WTC11 (cell line): Measurements from ENCODE around the gene C11orf21. TPM values are rescaled to one million over a fixed set of nuclear protein-coding genes. Genes with fewer than 3 reads are reported as not detected.

ENCODE experiments used
- ATAC-seq: fragments of 200-7000 bp; cut with Tn5 transposase; 2 replicates; pipeline ENCODE4 v1.10.0; 2021; ENCODE audit warnings: mild to moderate bottlenecking, moderate library complexity
- CTCF ChIA-PET: fragments of 300-600 bp; sonication (Branson Sonifier 250); formaldehyde crosslinking; loops from one replicate; lab custom pipeline; 2021; ENCODE audit warnings: antibody characterized with exemption; lab: Charles Lee
- POLR2A ChIA-PET: fragments of 350-600 bp; sonication (Branson Sonifier 250); formaldehyde crosslinking; loops from one replicate; lab custom pipeline; 2021; ENCODE audit warnings: antibody characterized with exemption; lab: Charles Lee
- DNase-seq: peaks from one replicate; pipeline ENCODE4 v3.0.0; 2021; ENCODE audit warnings: low spot score
- H3K27ac Mint-ChIP-seq: 2 replicates; pipeline ENCODE4 v1.8.0; 2021; ENCODE audit warnings: mixed read lengths
- H3K27me3 Mint-ChIP-seq: 2 replicates; pipeline ENCODE4 v1.8.0; 2021; ENCODE audit warnings: low read depth, mild to moderate bottlenecking, moderate library complexity, mixed read lengths
- H3K36me3 Mint-ChIP-seq: 2 replicates; pipeline ENCODE4 v1.8.0; 2021; ENCODE audit warnings: mixed read lengths
- H3K4me1 Mint-ChIP-seq: 2 replicates; pipeline ENCODE4 v1.8.0; 2022; ENCODE audit warnings: mixed read lengths
- H3K4me3 Mint-ChIP-seq: 2 replicates; pipeline ENCODE4 v1.8.0; 2021; ENCODE audit warnings: mild to moderate bottlenecking, moderate library complexity, mixed read lengths
- H3K9me3 Mint-ChIP-seq: 2 replicates; pipeline ENCODE4 v1.8.0; 2021; ENCODE audit warnings: mixed read lengths
- CREM ChIP-seq: sonication (generic); formaldehyde crosslinking; IDR thresholded peaks from 2 replicates; pipeline ENCODE4 v1.8.1; 2022; ENCODE audit warnings: mild to moderate bottlenecking, missing genetic modification reagents, moderate library complexity
- ELF4 ChIP-seq: sonication (generic); formaldehyde crosslinking; IDR thresholded peaks from 2 replicates; pipeline ENCODE4 v1.8.1; 2022; ENCODE audit warnings: low read depth, mild to moderate bottlenecking, moderate library complexity, missing genetic modification reagents
- ESRRA ChIP-seq: sonication (generic); formaldehyde crosslinking; IDR thresholded peaks from 2 replicates; pipeline ENCODE4 v1.8.1; 2022; ENCODE audit warnings: mild to moderate bottlenecking, missing genetic modification reagents, borderline replicate concordance
- FOXP1 ChIP-seq: sonication (generic); formaldehyde crosslinking; IDR thresholded peaks from 2 replicates; pipeline ENCODE4 v1.8.0; 2022; ENCODE audit warnings: missing genetic modification reagents, mild to moderate bottlenecking, moderate library complexity, borderline replicate concordance
- GRHL2 ChIP-seq: fragments of 250-450 bp; sonication (Bioruptor Pico); IDR thresholded peaks from 2 replicates; pipeline ENCODE4 v1.8.0; 2022; ENCODE audit warnings: mild to moderate bottlenecking, moderate library complexity; ENCODE audit not compliant: insufficient replicate concordance, severe bottlenecking
- MXD4 ChIP-seq: fragments of 250-450 bp; sonication (Bioruptor Pico); IDR thresholded peaks from 2 replicates; pipeline ENCODE4 v1.8.0; 2021; ENCODE audit warnings: mild to moderate bottlenecking, moderate library complexity, borderline replicate concordance
- NFE2L1 ChIP-seq: sonication (generic); formaldehyde crosslinking; IDR thresholded peaks from 2 replicates; pipeline ENCODE4 v1.8.1; 2023; ENCODE audit warnings: missing genetic modification reagents
- RELA ChIP-seq: sonication (generic); formaldehyde crosslinking; IDR thresholded peaks from 2 replicates; pipeline ENCODE4 v1.8.1; 2022; ENCODE audit warnings: missing genetic modification reagents, mild to moderate bottlenecking, borderline replicate concordance
- TEAD1 ChIP-seq: sonication (generic); formaldehyde crosslinking; IDR thresholded peaks from 2 replicates; pipeline ENCODE4 v1.8.0; 2022; ENCODE audit warnings: mild to moderate bottlenecking, missing genetic modification reagents
- ZNF219 ChIP-seq: sonication (generic); formaldehyde crosslinking; IDR thresholded peaks from 2 replicates; pipeline ENCODE4 v1.8.0; 2023; ENCODE audit warnings: missing genetic modification reagents, mild to moderate bottlenecking, borderline replicate concordance
- ZNF232 ChIP-seq: sonication (generic); formaldehyde crosslinking; IDR thresholded peaks from 2 replicates; pipeline ENCODE4 v1.8.0; 2022; ENCODE audit warnings: mild to moderate bottlenecking, missing genetic modification reagents
- ZNF263 ChIP-seq: sonication (generic); formaldehyde crosslinking; IDR thresholded peaks from 2 replicates; pipeline ENCODE4 v1.8.1; 2022; ENCODE audit warnings: low read depth, mild to moderate bottlenecking, moderate library complexity, missing genetic modification reagents
- ZNF317 ChIP-seq: sonication (generic); formaldehyde crosslinking; IDR thresholded peaks from 2 replicates; pipeline ENCODE4 v1.8.1; 2023; ENCODE audit warnings: low read depth, mild to moderate bottlenecking, moderate library complexity, missing genetic modification reagents, borderline replicate concordance
- ZNF396 ChIP-seq: fragments of 250-450 bp; sonication (Bioruptor Pico); IDR thresholded peaks from 2 replicates; pipeline ENCODE4 v1.8.0; 2021; ENCODE audit warnings: mild to moderate bottlenecking, moderate library complexity, borderline replicate concordance
- ZNF423 ChIP-seq: fragments of 250-450 bp; sonication (Bioruptor Pico); IDR thresholded peaks from 2 replicates; pipeline ENCODE4 v2.1.2; 2022; ENCODE audit warnings: mild to moderate bottlenecking, moderate library complexity
- total RNA-seq: library from RNA; stranded (reverse); gene quantifications from 3 replicates; pipeline ENCODE4 v1.2.3, GENCODE V29; 2021
- TF ChIP-seq, protein P1 (sequence below): sonication (generic); formaldehyde crosslinking; IDR thresholded peaks from 2 replicates; pipeline ENCODE4 v1.8.1; 2023; ENCODE audit warnings: mild to moderate bottlenecking, missing genetic modification reagents
- TF ChIP-seq, protein P2 (sequence below): fragments of 250-450 bp; sonication (Bioruptor Pico); IDR thresholded peaks from 2 replicates; pipeline ENCODE4 v1.8.0; 2021; ENCODE audit warnings: mild to moderate bottlenecking
- TF ChIP-seq, protein P3 (sequence below): sonication (generic); formaldehyde crosslinking; IDR thresholded peaks from 2 replicates; pipeline ENCODE4 v1.8.0; 2022; ENCODE audit warnings: mild to moderate bottlenecking, missing genetic modification reagents
- TF ChIP-seq, protein P4 (sequence below): sonication (generic); formaldehyde crosslinking; conservative IDR thresholded peaks from 2 replicates; pipeline ENCODE4 v1.8.1; 2023; ENCODE audit warnings: mild to moderate bottlenecking, low read depth, missing genetic modification reagents, moderate library complexity
- TF ChIP-seq, protein P5 (sequence below): fragments of 200-600 bp; IDR thresholded peaks from 2 replicates; pipeline ENCODE4 v1.8.0; 2022; ENCODE audit warnings: antibody characterized with exemption

C11orf21 gene
- total RNA-seq, 1 experiment from 2014 or later = 0.24 TPM

DNA sequence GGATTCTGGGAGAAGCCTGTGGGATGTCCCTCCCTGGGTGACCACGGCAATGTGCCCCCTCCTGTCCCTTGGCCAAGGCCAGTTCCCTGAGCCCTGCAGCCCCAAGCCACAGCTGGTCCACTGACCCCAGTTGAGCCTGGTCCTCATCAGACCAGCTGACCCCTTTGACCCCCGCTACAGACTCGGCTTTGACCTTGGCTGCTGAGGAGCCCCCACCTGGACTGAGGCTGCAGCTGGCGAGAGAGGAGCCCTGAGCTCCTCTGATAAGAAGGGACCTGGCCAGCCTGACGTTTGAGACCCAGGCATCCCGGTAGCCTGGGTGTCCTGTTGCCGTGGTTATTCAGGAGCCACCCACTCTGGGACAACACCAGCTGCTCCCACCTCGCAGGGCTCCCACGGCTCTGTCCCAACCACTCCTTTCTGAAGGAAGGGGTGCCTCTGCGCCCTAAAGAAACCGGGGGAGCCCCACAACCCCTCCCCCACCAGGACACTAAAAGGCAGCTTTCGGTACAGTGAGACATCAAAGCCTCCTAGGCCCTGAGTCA lies 34.3 kb downstream of the C11orf21 start:
- Mint-ChIP-seq H3K36me3 (no peaks in the 10 kb centered on the region), H3K9me3 (no peaks in the 10 kb centered on the region), H3K27ac (no peak overlapping the region), H3K4me1 (peaks cover 11% of the 10 kb centered on the region), H3K4me3 (no peak overlapping the region), H3K27me3 (peaks cover 60% of the 10 kb centered on the region)
- DNase-seq (no peak), ATAC-seq (no peak)
- ChIA-PET CTCF (interaction anchor here (0.7 to 2.3 kb wide), 5 partner anchors 38 to 133 kb away, joined by 3 to 7 read pairs (median 3); partner anchors contain the start of gene TSSC4), POLR2A (no interaction called here)
- TF ChIP-seq ZNF232 (CRISPR knock-in tag) (no peak), ZNF263 (no peak), MXD4 (CRISPR knock-in tag) (no peak), ZNF317 (CRISPR knock-in tag) (no peak), FOXP1 (CRISPR knock-in tag) (no peak), CREM (CRISPR knock-in tag) (no peak), RELA (CRISPR knock-in tag) (no peak)
- TF ChIP-seq, protein P1, sequence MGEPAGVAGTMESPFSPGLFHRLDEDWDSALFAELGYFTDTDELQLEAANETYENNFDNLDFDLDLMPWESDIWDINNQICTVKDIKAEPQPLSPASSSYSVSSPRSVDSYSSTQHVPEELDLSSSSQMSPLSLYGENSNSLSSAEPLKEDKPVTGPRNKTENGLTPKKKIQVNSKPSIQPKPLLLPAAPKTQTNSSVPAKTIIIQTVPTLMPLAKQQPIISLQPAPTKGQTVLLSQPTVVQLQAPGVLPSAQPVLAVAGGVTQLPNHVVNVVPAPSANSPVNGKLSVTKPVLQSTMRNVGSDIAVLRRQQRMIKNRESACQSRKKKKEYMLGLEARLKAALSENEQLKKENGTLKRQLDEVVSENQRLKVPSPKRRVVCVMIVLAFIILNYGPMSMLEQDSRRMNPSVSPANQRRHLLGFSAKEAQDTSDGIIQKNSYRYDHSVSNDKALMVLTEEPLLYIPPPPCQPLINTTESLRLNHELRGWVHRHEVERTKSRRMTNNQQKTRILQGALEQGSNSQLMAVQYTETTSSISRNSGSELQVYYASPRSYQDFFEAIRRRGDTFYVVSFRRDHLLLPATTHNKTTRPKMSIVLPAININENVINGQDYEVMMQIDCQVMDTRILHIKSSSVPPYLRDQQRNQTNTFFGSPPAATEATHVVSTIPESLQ (CRISPR knock-in tag) = no peak
- TF ChIP-seq, protein P2, sequence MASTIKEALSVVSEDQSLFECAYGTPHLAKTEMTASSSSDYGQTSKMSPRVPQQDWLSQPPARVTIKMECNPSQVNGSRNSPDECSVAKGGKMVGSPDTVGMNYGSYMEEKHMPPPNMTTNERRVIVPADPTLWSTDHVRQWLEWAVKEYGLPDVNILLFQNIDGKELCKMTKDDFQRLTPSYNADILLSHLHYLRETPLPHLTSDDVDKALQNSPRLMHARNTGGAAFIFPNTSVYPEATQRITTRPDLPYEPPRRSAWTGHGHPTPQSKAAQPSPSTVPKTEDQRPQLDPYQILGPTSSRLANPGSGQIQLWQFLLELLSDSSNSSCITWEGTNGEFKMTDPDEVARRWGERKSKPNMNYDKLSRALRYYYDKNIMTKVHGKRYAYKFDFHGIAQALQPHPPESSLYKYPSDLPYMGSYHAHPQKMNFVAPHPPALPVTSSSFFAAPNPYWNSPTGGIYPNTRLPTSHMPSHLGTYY (CRISPR knock-in tag) = no peak
- TF ChIP-seq, protein P3, sequence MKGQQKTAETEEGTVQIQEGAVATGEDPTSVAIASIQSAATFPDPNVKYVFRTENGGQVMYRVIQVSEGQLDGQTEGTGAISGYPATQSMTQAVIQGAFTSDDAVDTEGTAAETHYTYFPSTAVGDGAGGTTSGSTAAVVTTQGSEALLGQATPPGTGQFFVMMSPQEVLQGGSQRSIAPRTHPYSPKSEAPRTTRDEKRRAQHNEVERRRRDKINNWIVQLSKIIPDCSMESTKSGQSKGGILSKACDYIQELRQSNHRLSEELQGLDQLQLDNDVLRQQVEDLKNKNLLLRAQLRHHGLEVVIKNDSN (CRISPR knock-in tag) = no peak
- TF ChIP-seq, protein P4, sequence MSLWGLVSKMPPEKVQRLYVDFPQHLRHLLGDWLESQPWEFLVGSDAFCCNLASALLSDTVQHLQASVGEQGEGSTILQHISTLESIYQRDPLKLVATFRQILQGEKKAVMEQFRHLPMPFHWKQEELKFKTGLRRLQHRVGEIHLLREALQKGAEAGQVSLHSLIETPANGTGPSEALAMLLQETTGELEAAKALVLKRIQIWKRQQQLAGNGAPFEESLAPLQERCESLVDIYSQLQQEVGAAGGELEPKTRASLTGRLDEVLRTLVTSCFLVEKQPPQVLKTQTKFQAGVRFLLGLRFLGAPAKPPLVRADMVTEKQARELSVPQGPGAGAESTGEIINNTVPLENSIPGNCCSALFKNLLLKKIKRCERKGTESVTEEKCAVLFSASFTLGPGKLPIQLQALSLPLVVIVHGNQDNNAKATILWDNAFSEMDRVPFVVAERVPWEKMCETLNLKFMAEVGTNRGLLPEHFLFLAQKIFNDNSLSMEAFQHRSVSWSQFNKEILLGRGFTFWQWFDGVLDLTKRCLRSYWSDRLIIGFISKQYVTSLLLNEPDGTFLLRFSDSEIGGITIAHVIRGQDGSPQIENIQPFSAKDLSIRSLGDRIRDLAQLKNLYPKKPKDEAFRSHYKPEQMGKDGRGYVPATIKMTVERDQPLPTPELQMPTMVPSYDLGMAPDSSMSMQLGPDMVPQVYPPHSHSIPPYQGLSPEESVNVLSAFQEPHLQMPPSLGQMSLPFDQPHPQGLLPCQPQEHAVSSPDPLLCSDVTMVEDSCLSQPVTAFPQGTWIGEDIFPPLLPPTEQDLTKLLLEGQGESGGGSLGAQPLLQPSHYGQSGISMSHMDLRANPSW = no peak

DNA sequence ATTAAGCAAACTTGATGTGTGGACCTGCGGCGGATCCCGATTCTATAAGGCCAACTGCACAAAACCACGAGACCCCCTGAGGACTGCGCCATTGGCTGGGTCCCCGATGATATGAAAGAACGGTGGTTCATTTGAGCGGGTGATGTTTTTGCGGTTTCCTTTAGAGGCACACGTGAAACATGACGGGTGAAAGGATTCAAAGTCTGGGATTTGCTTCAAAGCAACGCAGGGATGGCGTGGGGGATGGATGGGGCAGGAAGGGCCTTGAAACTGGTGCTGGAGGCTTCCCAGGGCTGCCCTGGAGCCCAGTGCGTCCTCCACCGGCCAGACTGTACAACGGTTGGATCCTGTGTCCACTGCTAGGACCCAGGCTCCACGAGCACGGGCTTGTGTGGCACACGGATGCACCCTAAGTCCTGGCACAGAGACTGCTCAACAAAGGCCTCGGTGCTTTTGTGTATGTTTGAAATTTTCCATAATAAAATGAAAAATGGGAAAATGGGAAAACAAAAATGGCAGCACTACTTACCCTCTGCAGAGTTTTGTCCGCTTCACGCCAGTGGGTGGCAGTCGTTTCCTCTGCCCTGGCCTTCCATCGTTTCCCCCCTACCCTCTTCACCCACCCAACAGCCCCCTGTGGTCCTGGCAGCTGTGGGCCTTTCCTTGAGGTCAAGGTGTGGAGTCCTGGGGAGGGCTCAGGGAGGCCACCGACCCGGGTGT lies 35.0 kb downstream of the C11orf21 start:
- peaks cover 11% of the 10 kb centered on the region for H3K4me1 Mint-ChIP-seq
- TF ChIP-seq ELF4 (CRISPR knock-in tag) = no peak
- TF ChIP-seq ZNF232 (CRISPR knock-in tag) = no peak
- TF ChIP-seq GRHL2 (CRISPR knock-in tag) = no peak
- TF ChIP-seq, protein P5, sequence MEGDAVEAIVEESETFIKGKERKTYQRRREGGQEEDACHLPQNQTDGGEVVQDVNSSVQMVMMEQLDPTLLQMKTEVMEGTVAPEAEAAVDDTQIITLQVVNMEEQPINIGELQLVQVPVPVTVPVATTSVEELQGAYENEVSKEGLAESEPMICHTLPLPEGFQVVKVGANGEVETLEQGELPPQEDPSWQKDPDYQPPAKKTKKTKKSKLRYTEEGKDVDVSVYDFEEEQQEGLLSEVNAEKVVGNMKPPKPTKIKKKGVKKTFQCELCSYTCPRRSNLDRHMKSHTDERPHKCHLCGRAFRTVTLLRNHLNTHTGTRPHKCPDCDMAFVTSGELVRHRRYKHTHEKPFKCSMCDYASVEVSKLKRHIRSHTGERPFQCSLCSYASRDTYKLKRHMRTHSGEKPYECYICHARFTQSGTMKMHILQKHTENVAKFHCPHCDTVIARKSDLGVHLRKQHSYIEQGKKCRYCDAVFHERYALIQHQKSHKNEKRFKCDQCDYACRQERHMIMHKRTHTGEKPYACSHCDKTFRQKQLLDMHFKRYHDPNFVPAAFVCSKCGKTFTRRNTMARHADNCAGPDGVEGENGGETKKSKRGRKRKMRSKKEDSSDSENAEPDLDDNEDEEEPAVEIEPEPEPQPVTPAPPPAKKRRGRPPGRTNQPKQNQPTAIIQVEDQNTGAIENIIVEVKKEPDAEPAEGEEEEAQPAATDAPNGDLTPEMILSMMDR = no peak
- no peak for TF ChIP-seq ZNF396 (CRISPR knock-in tag)
- TF ChIP-seq, protein P2 (CRISPR knock-in tag) = no peak
- no peak for TF ChIP-seq NFE2L1
- no peak for TF ChIP-seq ESRRA
- TF ChIP-seq ZNF423 (CRISPR knock-in tag) = no peak
- no peak for TF ChIP-seq TEAD1 (CRISPR knock-in tag)
- TF ChIP-seq ZNF219 (CRISPR knock-in tag) = no peak
- H3K27me3 Mint-ChIP-seq = peaks cover 53% of the 10 kb centered on the region
- no peaks in the 10 kb centered on the region for H3K9me3 Mint-ChIP-seq
- ChIA-PET CTCF (interaction anchor here (0.7 to 2.3 kb wide), 3 partner anchors 39 to 80 kb away, joined by 3 to 7 read pairs (median 4); no protein-coding TSS in a partner anchor), POLR2A (no interaction called here)
- H3K4me3 Mint-ChIP-seq = no peak overlapping the region
- no peaks in the 10 kb centered on the region for H3K36me3 Mint-ChIP-seq
- ATAC-seq (no peak), DNase-seq (no peak)
- no peak overlapping the region for H3K27ac Mint-ChIP-seq
